Gastroesophageal sphincter (tissue), 4 donors: ENCODE measurements around the gene CCDC73. TPM values are rescaled to one million over a fixed set of nuclear protein-coding genes. Genes with fewer than 3 reads are reported as not detected.
"Not testable (repeated sequence)": the region's sequence is repeated elsewhere in the genome, so short reads cannot be mapped to it uniquely, and the experiment has no call there.

Experiments
- ATAC-seq: fragments of 150-250 bp; one replicate; pipeline ENCODE4 v1.9.1; 2016; ENCODE audit warnings: mild to moderate bottlenecking, moderate library complexity
- H3K27ac ChIP-seq, 4 donors: fragments of 200-600 bp; sonication (generic) in 3 of 4; 1 replicate in 3 of 4; 2 replicates in 1 of 4; pipeline ENCODE4 v1.5.1; 2016 to 2019
- H3K27me3 ChIP-seq: fragments of 200-600 bp; sonication (generic); one replicate; pipeline ENCODE4 v1.5.1; 2019
- H3K36me3 ChIP-seq, 2 donors: fragments of 200-600 bp; sonication (generic); one replicate each; pipeline ENCODE4 v1.5.1; 2019; ENCODE audit warnings: control low read depth in 1 of 2
- H3K4me1 ChIP-seq, 3 donors: fragments of 200-600 bp; sonication (generic); 1 replicate in 2 of 3; 2 replicates in 1 of 3; pipeline ENCODE4 v1.5.1; 2016 to 2019; ENCODE audit warnings: control low read depth in 2 of 3
- H3K4me3 ChIP-seq, 2 donors: fragments of 200-600 bp; sonication (generic); one replicate each; pipeline ENCODE4 v1.5.1; 2019; ENCODE audit warnings: mild to moderate bottlenecking in 1 of 2, moderate library complexity in 1 of 2
- H3K9me3 ChIP-seq, 3 donors: fragments of 200-600 bp; sonication (generic); one replicate each; pipeline ENCODE4 v1.5.1; 2017 to 2019; ENCODE audit warnings: control low read depth in 2 of 3
- EP300 ChIP-seq: sonication (generic); formaldehyde crosslinking; IDR thresholded peaks from one replicate; pipeline ENCODE4 v1.6.1; 2017; ENCODE audit warnings: antibody characterized with exemption, mild to moderate bottlenecking
- POLR2A ChIP-seq, 2 donors: fragments of 450-650 bp; IDR thresholded peaks; one replicate each; pipeline ENCODE4 v1.6.1; 2017; ENCODE audit warnings: antibody characterized with exemption in 2 of 2, mild to moderate bottlenecking in 2 of 2, moderate library complexity in 1 of 2
- POLR2AphosphoS5 ChIP-seq: sonication (generic); formaldehyde crosslinking; IDR thresholded peaks from one replicate; pipeline ENCODE4 v1.6.1; 2017; ENCODE audit warnings: antibody characterized with exemption
- WGBS, 2 donors: methylation state at CpG; one replicate each; pipeline ENCODE4 v1.1.5; 2018; ENCODE audit warnings: low coverage in 1 of 2; 5-methylcytosine and 5-hydroxymethylcytosine counted together
- total RNA-seq, 4 donors: library from RNA; depleted of rRNA; stranded (reverse); fragments of >200 nt; gene quantifications; one replicate each; pipeline ENCODE4 v1.1.0, GENCODE V29; 2016
- TF ChIP-seq, protein P1 (sequence below), 4 experiments: fragments of 200-600 bp in 2 of 4; fragments of 450-650 bp in 2 of 4; sonication (generic) in 1 of 4; IDR thresholded peaks; one replicate each; pipeline ENCODE4 v1.5.1; 2017 to 2019; ENCODE audit warnings: antibody characterized with exemption in 4 of 4, mild to moderate bottlenecking in 2 of 4, moderate library complexity in 2 of 4

CCDC73 gene
- total RNA-seq, 4 donors from 2014 or later: not detected

DNA sequence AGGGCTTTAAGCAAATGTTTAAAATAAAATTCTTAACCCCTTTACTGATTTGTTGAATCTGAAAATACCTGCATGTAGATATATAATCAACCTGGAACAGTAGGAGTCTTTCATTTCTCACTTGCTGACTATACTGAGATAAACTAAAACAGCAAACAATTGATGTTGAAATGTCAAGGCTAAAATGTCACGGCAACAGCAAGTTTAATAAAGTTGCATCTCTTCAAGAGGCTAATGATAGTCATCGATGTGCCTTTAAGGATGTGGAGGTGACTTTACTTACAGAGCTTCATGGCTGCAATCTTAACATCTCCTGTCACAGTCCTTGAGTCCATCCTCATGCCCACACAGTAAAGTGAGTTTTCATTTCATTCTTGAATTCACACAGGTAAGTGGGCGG, 31.7 kb upstream of the CCDC73 start:
- Histone ChIP-seq H3K4me3 (no peak overlapping the region), H3K36me3 (no peaks in the 10 kb centered on the region), H3K4me1 (peaks cover 0 to 14% (median 12%) of the 10 kb centered on the region in 3 donors), H3K27me3 (peaks cover 20% of the 10 kb centered on the region), H3K9me3 (peaks cover 0 to 5% (median 0%) of the 10 kb centered on the region in 3 donors), H3K27ac (no peak overlapping the region)
- TF ChIP-seq, protein P1, sequence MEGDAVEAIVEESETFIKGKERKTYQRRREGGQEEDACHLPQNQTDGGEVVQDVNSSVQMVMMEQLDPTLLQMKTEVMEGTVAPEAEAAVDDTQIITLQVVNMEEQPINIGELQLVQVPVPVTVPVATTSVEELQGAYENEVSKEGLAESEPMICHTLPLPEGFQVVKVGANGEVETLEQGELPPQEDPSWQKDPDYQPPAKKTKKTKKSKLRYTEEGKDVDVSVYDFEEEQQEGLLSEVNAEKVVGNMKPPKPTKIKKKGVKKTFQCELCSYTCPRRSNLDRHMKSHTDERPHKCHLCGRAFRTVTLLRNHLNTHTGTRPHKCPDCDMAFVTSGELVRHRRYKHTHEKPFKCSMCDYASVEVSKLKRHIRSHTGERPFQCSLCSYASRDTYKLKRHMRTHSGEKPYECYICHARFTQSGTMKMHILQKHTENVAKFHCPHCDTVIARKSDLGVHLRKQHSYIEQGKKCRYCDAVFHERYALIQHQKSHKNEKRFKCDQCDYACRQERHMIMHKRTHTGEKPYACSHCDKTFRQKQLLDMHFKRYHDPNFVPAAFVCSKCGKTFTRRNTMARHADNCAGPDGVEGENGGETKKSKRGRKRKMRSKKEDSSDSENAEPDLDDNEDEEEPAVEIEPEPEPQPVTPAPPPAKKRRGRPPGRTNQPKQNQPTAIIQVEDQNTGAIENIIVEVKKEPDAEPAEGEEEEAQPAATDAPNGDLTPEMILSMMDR (IDR thresholded peaks at IDR 0.05): no peak
- TF ChIP-seq POLR2A (IDR thresholded peaks at IDR 0.05): no peak
- TF ChIP-seq EP300: no peak
- TF ChIP-seq POLR2AphosphoS5: no peak
- ATAC-seq: no peak
- 48 to 69% methylated on average over 3 of the region's 3 CpGs for WGBS, 2 donors

DNA sequence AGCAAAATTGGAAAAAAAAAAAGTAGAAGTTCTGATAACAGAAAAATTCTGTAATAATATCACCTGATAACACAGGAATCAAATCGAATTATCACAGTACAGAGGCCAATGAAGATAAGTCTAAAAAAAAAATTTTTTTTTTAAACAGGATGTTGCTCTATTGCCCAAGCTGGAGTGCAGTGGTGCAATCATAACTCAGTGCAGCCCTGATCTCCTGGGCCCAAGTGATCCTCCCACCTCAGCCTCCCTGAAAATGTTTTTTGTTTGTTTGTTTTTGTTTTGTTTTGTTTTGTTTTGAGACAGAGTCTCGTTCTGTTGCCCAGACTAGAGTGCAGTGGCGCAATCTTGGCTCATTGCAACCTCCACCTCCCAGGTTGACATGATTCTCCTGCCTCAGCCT, 29.2 kb upstream of the CCDC73 start:
- H3K27ac ChIP-seq, ATAC-seq, H3K36me3 ChIP-seq, H3K27me3 ChIP-seq, H3K4me1 ChIP-seq, H3K4me3 ChIP-seq, H3K9me3 ChIP-seq: not testable (repeated sequence)
- WGBS, 2 donors: 63 to 75% methylated on average over 1 to 3 of the region's 3 CpGs

DNA sequence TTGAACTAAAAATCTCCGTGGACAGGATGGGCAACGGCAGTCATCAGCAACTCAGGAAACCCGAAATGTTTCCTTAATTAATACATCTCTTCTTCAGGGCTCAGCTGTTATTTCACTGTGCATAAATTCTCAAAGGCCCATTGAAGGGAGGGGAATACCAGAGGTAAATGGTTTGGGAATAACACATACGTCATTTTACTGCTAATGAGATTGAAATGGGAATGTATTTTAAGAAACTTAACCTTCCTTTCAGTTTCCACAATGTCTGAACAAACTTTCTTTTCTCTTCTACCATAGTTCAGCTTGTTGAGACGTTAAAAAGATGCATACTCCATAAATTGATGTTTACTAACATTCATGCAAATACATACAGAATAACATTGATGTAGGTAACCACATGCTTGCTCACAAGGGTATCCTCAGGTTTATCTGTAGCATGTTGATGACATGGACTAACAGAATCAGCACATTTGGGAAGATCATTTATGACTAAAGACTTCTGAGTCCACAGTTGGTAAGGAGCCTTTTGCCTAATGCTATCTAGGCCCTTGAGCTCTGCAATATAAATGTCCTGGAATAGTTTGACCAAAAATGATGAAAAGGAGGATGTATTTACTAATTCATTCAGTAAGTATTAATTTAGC, 27.6 kb upstream of the CCDC73 start:
- no peak for ATAC-seq
- no peaks in the 10 kb centered on the region for H3K27me3 ChIP-seq
- H3K36me3 ChIP-seq: no peaks in the 10 kb centered on the region
- peaks cover 0 to 5% (median 0%) of the 10 kb centered on the region in 3 donors for H3K9me3 ChIP-seq
- H3K27ac ChIP-seq: no peak overlapping the region
- WGBS, 2 donors: 57 to 65% methylated on average over 5 of the region's 5 CpGs
- H3K4me3 ChIP-seq: no peak overlapping the region
- no peaks in the 10 kb centered on the region for H3K4me1 ChIP-seq
- TF ChIP-seq EP300 (no peak), POLR2A (IDR thresholded peaks at IDR 0.05) (no peak), POLR2AphosphoS5 (no peak)
- TF ChIP-seq, protein P1 (IDR thresholded peaks at IDR 0.05): no peak

DNA sequence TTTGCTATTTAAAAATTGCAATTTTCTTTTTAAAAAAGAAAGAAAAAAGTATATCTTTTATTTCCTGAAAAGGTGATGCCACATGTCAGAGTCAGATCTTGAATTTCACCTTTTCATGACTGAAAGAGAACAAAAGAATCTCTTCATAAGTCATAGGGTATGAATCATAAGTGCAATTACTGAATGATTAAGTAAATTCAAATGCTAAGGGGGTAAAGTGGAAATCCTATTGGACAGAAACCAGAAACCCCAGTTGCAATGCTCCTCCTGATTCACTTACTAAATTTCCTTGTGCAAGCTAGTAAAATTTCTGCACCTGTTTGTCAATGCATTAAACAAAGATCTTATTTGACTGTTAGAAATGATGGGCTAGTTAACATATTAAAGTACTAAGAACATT, 27.1 kb upstream of the CCDC73 start:
- Histone ChIP-seq H3K36me3 (no peaks in the 10 kb centered on the region), H3K4me3 (no peak overlapping the region), H3K27ac (no peak overlapping the region), H3K4me1 (no peaks in the 10 kb centered on the region), H3K9me3 (peaks cover 0 to 5% (median 0%) of the 10 kb centered on the region in 3 donors), H3K27me3 (no peaks in the 10 kb centered on the region)
- TF ChIP-seq, protein P1 (IDR thresholded peaks at IDR 0.05): no peak
- TF ChIP-seq POLR2AphosphoS5 (no peak), EP300 (no peak), POLR2A (IDR thresholded peaks at IDR 0.05) (no peak)
- ATAC-seq: no peak

DNA sequence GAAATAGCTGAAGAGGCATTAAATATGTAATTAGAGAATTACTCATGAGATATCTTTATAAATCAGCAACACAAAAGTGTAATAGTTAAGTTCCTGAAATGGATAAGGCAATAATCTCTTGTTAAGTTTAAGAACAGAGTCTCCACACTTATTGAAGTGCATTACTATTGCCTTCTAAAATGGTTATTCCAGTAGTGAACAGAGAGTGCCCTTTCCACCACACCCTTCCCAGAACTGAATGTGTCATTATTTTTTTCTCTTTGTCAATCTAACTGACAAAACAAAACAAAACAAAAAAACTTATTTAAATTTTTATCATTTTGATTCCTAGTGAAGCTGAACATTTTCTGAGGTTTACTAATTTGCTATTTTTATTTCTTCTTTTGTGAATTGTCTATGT, 26.0 kb upstream of the CCDC73 start:
- Histone ChIP-seq H3K4me1 (no peaks in the 10 kb centered on the region), H3K27ac (no peak overlapping the region), H3K9me3 (peaks cover 0 to 5% (median 0%) of the 10 kb centered on the region in 3 donors), H3K36me3 (no peaks in the 10 kb centered on the region), H3K4me3 (no peak overlapping the region), H3K27me3 (no peaks in the 10 kb centered on the region)
- TF ChIP-seq POLR2A (IDR thresholded peaks at IDR 0.05) (no peak), EP300 (no peak), POLR2AphosphoS5 (no peak)
- TF ChIP-seq, protein P1 (IDR thresholded peaks at IDR 0.05): no peak
- ATAC-seq: no peak
